Mesothelial cell of epicardium (in vitro differentiated cells): ENCODE results near the gene PSD4. TPM values are rescaled to one million over a fixed set of nuclear protein-coding genes. Genes with fewer than 3 reads are reported as not detected.

ENCODE experiments used
- DNase-seq, 2 experiments: peaks; one replicate each; pipeline ENCODE4 v3.0.0; 2021; ENCODE audit warnings: low spot score in 2 of 2; ENCODE audit not compliant: unreplicated experiment in 2 of 2
- H3K27ac Mint-ChIP-seq: 2 replicates; pipeline ENCODE4 v1.8.0; 2021; ENCODE audit warnings: mixed read lengths
- H3K27me3 Mint-ChIP-seq: 2 replicates; pipeline ENCODE4 v1.8.0; 2021; ENCODE audit warnings: low read depth, mixed read lengths
- H3K36me3 Mint-ChIP-seq: 2 replicates; pipeline ENCODE4 v1.8.0; 2021; ENCODE audit warnings: mixed read lengths
- H3K4me1 Mint-ChIP-seq: 2 replicates; pipeline ENCODE4 v1.8.0; 2021; ENCODE audit warnings: mixed read lengths
- H3K4me3 Mint-ChIP-seq: 2 replicates; pipeline ENCODE4 v1.8.0; 2021; ENCODE audit warnings: mild to moderate bottlenecking, moderate library complexity, mixed read lengths
- H3K9me3 Mint-ChIP-seq: 2 replicates; pipeline ENCODE4 v1.8.0; 2021; ENCODE audit warnings: mixed read lengths
- CTCF ChIP-seq: fragments of 200-600 bp; sonication (generic); IDR thresholded peaks from one replicate; pipeline ENCODE4 v1.5.0; 2021; ENCODE audit warnings: antibody characterized with exemption; ENCODE audit not compliant: unreplicated experiment
- total RNA-seq: library from RNA; stranded (reverse); gene quantifications from 3 replicates; pipeline ENCODE4 v1.2.1, GENCODE V29; 2021

Gene PSD4
- total RNA-seq, 1 donor from 2014 or later, result 20.1 TPM

- H3K4me1 Mint-ChIP-seq, result peaks cover 25% of the 10 kb centered on the region
- H3K36me3 Mint-ChIP-seq, result no peaks in the 10 kb centered on the region
- no peak overlapping the region for H3K27ac Mint-ChIP-seq
- TF ChIP-seq CTCF, result no peak
- DNase-seq, result no peak
- H3K27me3 Mint-ChIP-seq, result no peaks in the 10 kb centered on the region
- no peaks in the 10 kb centered on the region for H3K9me3 Mint-ChIP-seq
- H3K4me3 Mint-ChIP-seq, result no peak overlapping the region
These were observed 33.2 kb downstream of the PSD4 start for GRCh38 chr2:113207021-113207420.

- Mint-ChIP-seq H3K4me3 (no peak overlapping the region), H3K27me3 (no peaks in the 10 kb centered on the region), H3K36me3 (no peaks in the 10 kb centered on the region), H3K27ac (peak overlapping the region; percentile 30), H3K9me3 (no peaks in the 10 kb centered on the region), H3K4me1 (peaks cover 38% of the 10 kb centered on the region)
- TF ChIP-seq CTCF, result no peak
- no peak for DNase-seq
These were observed 34.6 kb downstream of the PSD4 start for GRCh38 chr2:113208396-113208795.

DNA sequence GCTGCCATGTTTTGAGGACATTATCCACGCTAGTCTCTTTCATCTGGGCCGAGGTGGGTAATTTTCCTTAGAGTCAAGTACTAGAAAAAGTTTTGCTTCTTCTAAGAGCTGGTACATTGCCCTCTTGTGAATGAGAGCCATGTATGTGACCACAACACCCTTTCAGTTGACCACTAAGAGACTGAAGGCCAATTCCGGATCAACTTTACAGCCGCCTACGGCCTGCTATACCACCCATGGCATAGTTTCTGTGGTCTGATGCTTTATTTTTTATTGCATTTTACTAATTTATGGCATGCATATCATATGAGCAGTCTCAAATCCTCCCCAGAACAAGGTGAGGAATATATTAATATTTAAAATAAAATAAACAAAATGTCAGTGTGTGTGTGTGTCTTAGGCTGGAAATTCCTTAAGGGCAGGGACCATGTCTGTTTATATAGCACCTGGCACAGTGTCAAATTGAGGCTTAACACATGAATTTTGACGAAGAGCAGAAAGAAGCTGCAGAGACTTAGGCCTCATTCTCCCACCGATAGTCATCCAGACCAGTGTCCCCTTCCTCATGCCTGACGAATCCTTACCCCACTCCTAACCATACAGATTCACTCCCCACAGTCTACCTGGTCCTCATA is 35.4 kb downstream of the PSD4 start:
- Mint-ChIP-seq H3K36me3 (no peaks in the 10 kb centered on the region), H3K4me1 (peaks cover 38% of the 10 kb centered on the region), H3K27ac (peak overlapping the region; percentile 76)

DNA sequence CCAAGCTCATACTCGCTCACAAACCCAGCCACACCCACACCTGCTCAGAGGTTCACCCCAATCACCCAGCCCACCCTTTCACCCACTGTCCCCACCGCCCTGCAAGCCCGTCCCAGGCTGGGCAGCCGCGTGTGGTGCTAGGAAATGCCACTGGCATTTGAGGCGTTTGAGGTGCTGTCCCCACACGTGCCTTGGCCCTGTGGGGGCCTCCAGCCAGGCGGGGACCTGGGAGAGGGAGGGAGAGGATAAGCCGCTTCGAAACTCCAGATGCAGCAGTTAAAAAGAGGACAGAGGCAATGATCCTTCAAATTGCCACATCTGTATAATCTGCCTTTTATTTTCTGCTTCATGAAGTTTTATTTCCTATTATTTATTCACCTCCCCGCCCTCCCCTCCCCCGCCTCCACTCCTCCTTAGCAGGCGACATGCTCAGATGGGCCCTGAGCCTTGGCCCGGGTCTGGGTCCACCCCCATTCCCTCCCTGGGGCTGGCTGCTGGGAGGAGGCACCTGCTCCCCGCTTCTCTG is 35.9 kb downstream of the PSD4 start:
- Mint-ChIP-seq H3K4me3 (no peak overlapping the region), H3K9me3 (no peaks in the 10 kb centered on the region), H3K36me3 (no peaks in the 10 kb centered on the region), H3K27me3 (no peaks in the 10 kb centered on the region), H3K4me1 (peaks cover 37% of the 10 kb centered on the region), H3K27ac (peak overlapping the region; percentile 76)
- no peak for DNase-seq
- no peak for TF ChIP-seq CTCF

More for the DNA sequence above, 35.4 kb downstream of the PSD4 start:
- Mint-ChIP-seq H3K9me3 (no peaks in the 10 kb centered on the region), H3K4me3 (no peak overlapping the region), H3K27me3 (no peaks in the 10 kb centered on the region)
- no peak for DNase-seq
- no peak for TF ChIP-seq CTCF

GRCh38 chr2:113211226-113212105 is 37.7 kb downstream of the PSD4 start:
- Mint-ChIP-seq H3K27me3 (no peaks in the 10 kb centered on the region), H3K9me3 (no peaks in the 10 kb centered on the region), H3K36me3 (no peaks in the 10 kb centered on the region), H3K27ac (peak overlapping the region; percentile 82), H3K4me1 (peaks cover 37% of the 10 kb centered on the region), H3K4me3 (no peak overlapping the region)
- TF ChIP-seq CTCF, result no peak
- no peak for DNase-seq
